Measurements from ENCODE around the gene SDK1. TPM values are rescaled to one million over a fixed set of nuclear protein-coding genes. Genes with fewer than 3 reads are reported as not detected.

Gene SDK1
- total and polyA plus RNA-seq, 2 of the 8 experiments (the other 6 are each of a cell fraction or from before 2014, with no cell fraction given) = 3.3 to 7.2 TPM

DNA sequence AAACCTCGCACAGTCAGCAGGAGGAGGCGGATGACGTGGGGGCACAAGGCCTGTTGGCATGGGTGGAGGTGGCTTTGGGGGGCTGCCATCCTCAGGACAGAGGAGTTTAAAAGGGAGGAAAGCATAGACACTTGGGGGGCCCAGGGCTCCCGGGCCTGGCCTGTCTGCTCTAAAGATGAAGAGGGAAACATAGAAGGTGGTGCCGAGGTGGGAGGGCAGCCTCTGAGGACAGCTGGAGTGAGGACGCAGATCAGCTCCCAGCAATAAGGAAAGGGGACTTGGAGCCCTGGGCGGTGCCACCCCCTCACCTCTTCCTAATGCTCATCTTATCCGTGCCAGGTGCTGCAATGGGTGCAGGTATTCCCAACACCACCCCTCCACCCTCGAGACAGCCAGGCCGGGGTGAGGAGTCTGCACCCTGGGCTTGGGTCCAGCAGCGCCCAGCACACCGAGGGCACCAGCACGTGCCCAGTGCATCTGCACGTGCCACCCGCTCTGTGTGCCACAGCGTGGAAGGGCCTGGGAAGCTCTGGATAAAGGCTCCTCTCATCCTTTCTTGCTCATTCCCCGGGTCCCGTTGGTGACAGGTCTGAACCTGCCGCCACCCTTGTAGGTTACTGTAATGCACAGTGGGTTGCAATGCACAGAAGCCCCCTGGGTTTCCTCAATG, 815.0 kb downstream of the SDK1 start:
- no peak for FAIRE-seq
- Histone ChIP-seq H3K27me3 (replicated peaks in 1 of 4; ENCODE audit: control insufficient read depth in 3 of 4, extremely low read depth in 1 of 4, insufficient read depth in 3 of 4, low read length in 3 of 4) (no peaks in the 10 kb centered on the region), H3K9ac (replicated peaks in 1 of 4; ENCODE audit: extremely low read depth in 1 of 4, low read depth in 3 of 4, low read length in 3 of 4) (no peak overlapping the region), H2BK15ac (ENCODE audit: low read length) (no peak overlapping the region), H2AK5ac (ENCODE audit: low read depth, low read length) (no peak overlapping the region), H4K5ac (ENCODE audit: insufficient read length, low read depth, low read length) (no peak overlapping the region), H2BK20ac (ENCODE audit: low read length) (no peak overlapping the region), H3K14ac (ENCODE audit: insufficient read length) (no peak overlapping the region), H2BK120ac (replicated peaks; ENCODE audit: low read depth, low read length) (no peak overlapping the region), H3K9me3 (ENCODE audit: insufficient read depth in 2 of 2, low read depth in 1 of 2, low read length in 1 of 2) (peaks cover 0 to 4% of the 10 kb centered on the region in 2 experiments; a peak in 1 of 4 replicates), H3K23me2 (ENCODE audit: low read depth, low read length) (no peaks in the 10 kb centered on the region), H4K20me1 (replicated peaks in 1 of 2; ENCODE audit: control insufficient read depth in 1 of 2, insufficient read depth in 2 of 2, low read length in 2 of 2) (no peaks in the 10 kb centered on the region), H3K23ac (ENCODE audit: insufficient read length) (no peak overlapping the region), H4K91ac (replicated peaks; ENCODE audit: insufficient read length, low read length) (no peak overlapping the region), H3K79me1 (ENCODE audit: low read depth, low read length) (no peaks in the 10 kb centered on the region), H3K79me2 (ENCODE audit: control insufficient read depth in 1 of 2, insufficient read depth in 2 of 2, low read length in 2 of 2) (no peaks in the 10 kb centered on the region), H3K4me3 (ENCODE audit: extremely low read depth in 1 of 4, insufficient read depth in 2 of 4, low read depth in 3 of 4, low read length in 4 of 4) (no peak overlapping the region), H3K4ac (replicated peaks; ENCODE audit: insufficient read length, low read depth, low read length) (no peak overlapping the region), H2AFZ (ENCODE audit: low read length) (no peak overlapping the region), H3K4me1 (replicated peaks in 1 of 4; ENCODE audit: control insufficient read depth in 3 of 4, insufficient read depth in 4 of 4, low read length in 3 of 4) (no peaks in the 10 kb centered on the region), H4K8ac (ENCODE audit: extremely low read depth, insufficient read depth, low read length) (no peak overlapping the region), H2BK5ac (ENCODE audit: low read depth, low read length) (no peak overlapping the region), H3K27ac (ENCODE audit: low read depth, low read length) (no peak overlapping the region), H3K36me3 (ENCODE audit: control insufficient read depth in 2 of 4, insufficient read depth in 4 of 4, low read length in 3 of 4) (no peaks in the 10 kb centered on the region; a peak in 1 of 8 replicates), H3K4me2 (ENCODE audit: insufficient read depth in 1 of 2, low read depth in 2 of 2, low read length in 2 of 2) (no peak overlapping the region), H3K18ac (ENCODE audit: extremely low read depth, low read length) (no peak overlapping the region), H3K56ac (replicated peaks; ENCODE audit: insufficient read length, low read depth, low read length) (no peak overlapping the region), H2BK12ac (ENCODE audit: low read depth, low read length) (no peak overlapping the region)
- TF ChIP-seq SIRT6 (IDR thresholded peaks at IDR 0.05; ENCODE audit: low read length) = no peak
- TF ChIP-seq, protein P1, sequence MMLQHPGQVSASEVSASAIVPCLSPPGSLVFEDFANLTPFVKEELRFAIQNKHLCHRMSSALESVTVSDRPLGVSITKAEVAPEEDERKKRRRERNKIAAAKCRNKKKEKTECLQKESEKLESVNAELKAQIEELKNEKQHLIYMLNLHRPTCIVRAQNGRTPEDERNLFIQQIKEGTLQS (IDR thresholded peaks at IDR 0.05; ENCODE audit: insufficient read depth, low read depth, low read length) = no peak
- TF ChIP-seq RBBP5 (IDR thresholded peaks at IDR 0.05; ENCODE audit: borderline replicate concordance, low read depth, low read length) = no peak
- no peak for TF ChIP-seq ZNF274 (IDR thresholded peaks at IDR 0.05; ENCODE audit: borderline replicate concordance, extremely low read depth, low read length)
- TF ChIP-seq SP4 (IDR thresholded peaks at IDR 0.05; ENCODE audit: low read length) = no peak
- no peak for TF ChIP-seq BRCA1 (IDR thresholded peaks at IDR 0.05; ENCODE audit: low read depth, low read length)
- TF ChIP-seq SIN3A (conservative IDR thresholded peaks at IDR 0.05 in 1 of 2, IDR thresholded peaks at IDR 0.05 in 1 of 2; ENCODE audit: low read depth in 1 of 2, low read length in 2 of 2) = no peak
- no peak for TF ChIP-seq SUZ12 (IDR thresholded peaks at IDR 0.05; ENCODE audit: low read length)
- no peak for TF ChIP-seq MAX (IDR thresholded peaks at IDR 0.05)
- TF ChIP-seq KDM1A (IDR thresholded peaks at IDR 0.05; ENCODE audit: borderline replicate concordance, low read length) = no peak
- TF ChIP-seq CHD1 (IDR thresholded peaks at IDR 0.05; ENCODE audit: low read depth, low read length) = no peak
- no peak for DNase-seq (ENCODE audit: low read depth in 1 of 2, low spot score in 2 of 2)
- ChIA-PET CTCF (ENCODE audit: partially characterized antibody) (interaction anchor here (0.7 to 1.3 kb wide), 4 partner anchors 13 to 121 kb away, joined by 3 to 4 read pairs (median 3); no protein-coding TSS in a partner anchor), POLR2A (ENCODE audit: partially characterized antibody) (no interaction called here)
- 85% methylated on average over 19 of the region's 19 CpGs; no CpG with 5 or more reads in 1 of the 2 experiments for WGBS, 2 experiments (ENCODE audit: extremely low coverage in 1 of 2, insufficient coverage in 1 of 2, insufficient read length in 1 of 2, insufficient replicate concordance in 2 of 2, low coverage in 1 of 2, low lambda C conversion rate in 2 of 2, missing lambda C conversion rate in 1 of 2)
